ENCODE results near the gene CHST15. TPM values are rescaled to one million over a fixed set of nuclear protein-coding genes. Genes with fewer than 3 reads are reported as not detected.
A peak's percentile ranks its signal among the peaks of the same experiment; 100 is the strongest.

Gene CHST15
- total RNA-seq, 1 donor from 2014 or later: 148 TPM

- peaks cover 4% of the 10 kb centered on the region for H3K27me3 Mint-ChIP-seq (ENCODE audit: unreplicated experiment)
These were observed 30.8 kb upstream of the CHST15 start for GRCh38 chr10:124124123-124124768.

GRCh38 chr10:124123156-124123555 is 29.8 kb upstream of the CHST15 start:
- H3K4me1 Mint-ChIP-seq (ENCODE audit: unreplicated experiment): peaks cover 31% of the 10 kb centered on the region
- H3K27me3 Mint-ChIP-seq (ENCODE audit: unreplicated experiment): peaks cover 6% of the 10 kb centered on the region
- DNase-seq (ENCODE audit: low spot score): no peak
- H3K27ac Mint-ChIP-seq (ENCODE audit: unreplicated experiment): no peak overlapping the region
- peaks cover 7% of the 10 kb centered on the region for H3K36me3 Mint-ChIP-seq (ENCODE audit: low read depth, unreplicated experiment)
- peak overlapping the region; percentile 2 for H3K4me3 Mint-ChIP-seq (ENCODE audit: unreplicated experiment)
- TF ChIP-seq, protein P1, sequence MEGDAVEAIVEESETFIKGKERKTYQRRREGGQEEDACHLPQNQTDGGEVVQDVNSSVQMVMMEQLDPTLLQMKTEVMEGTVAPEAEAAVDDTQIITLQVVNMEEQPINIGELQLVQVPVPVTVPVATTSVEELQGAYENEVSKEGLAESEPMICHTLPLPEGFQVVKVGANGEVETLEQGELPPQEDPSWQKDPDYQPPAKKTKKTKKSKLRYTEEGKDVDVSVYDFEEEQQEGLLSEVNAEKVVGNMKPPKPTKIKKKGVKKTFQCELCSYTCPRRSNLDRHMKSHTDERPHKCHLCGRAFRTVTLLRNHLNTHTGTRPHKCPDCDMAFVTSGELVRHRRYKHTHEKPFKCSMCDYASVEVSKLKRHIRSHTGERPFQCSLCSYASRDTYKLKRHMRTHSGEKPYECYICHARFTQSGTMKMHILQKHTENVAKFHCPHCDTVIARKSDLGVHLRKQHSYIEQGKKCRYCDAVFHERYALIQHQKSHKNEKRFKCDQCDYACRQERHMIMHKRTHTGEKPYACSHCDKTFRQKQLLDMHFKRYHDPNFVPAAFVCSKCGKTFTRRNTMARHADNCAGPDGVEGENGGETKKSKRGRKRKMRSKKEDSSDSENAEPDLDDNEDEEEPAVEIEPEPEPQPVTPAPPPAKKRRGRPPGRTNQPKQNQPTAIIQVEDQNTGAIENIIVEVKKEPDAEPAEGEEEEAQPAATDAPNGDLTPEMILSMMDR (IDR thresholded peaks at IDR 0.05; ENCODE audit: unreplicated experiment): no peak
- H3K9me3 Mint-ChIP-seq (ENCODE audit: unreplicated experiment): no peaks in the 10 kb centered on the region

More at GRCh38 chr10:124124123-124124768, 30.8 kb upstream of the CHST15 start:
- Mint-ChIP-seq H3K27ac (ENCODE audit: unreplicated experiment) (no peak overlapping the region), H3K4me1 (ENCODE audit: unreplicated experiment) (peaks cover 22% of the 10 kb centered on the region), H3K4me3 (ENCODE audit: unreplicated experiment) (no peak overlapping the region), H3K9me3 (ENCODE audit: unreplicated experiment) (no peaks in the 10 kb centered on the region), H3K36me3 (ENCODE audit: low read depth, unreplicated experiment) (peaks cover 7% of the 10 kb centered on the region)
- no peak for DNase-seq (ENCODE audit: low spot score)
- TF ChIP-seq, protein P1 (IDR thresholded peaks at IDR 0.05; ENCODE audit: unreplicated experiment): no peak

- Mint-ChIP-seq H3K27ac (ENCODE audit: unreplicated experiment) (peak overlapping the region; percentile 83), H3K4me1 (ENCODE audit: unreplicated experiment) (peaks cover 40% of the 10 kb centered on the region), H3K27me3 (ENCODE audit: unreplicated experiment) (peaks cover 6% of the 10 kb centered on the region), H3K4me3 (ENCODE audit: unreplicated experiment) (peak overlapping the region; percentile 37), H3K36me3 (ENCODE audit: low read depth, unreplicated experiment) (peaks cover 7% of the 10 kb centered on the region), H3K9me3 (ENCODE audit: unreplicated experiment) (no peaks in the 10 kb centered on the region)
- DNase-seq (ENCODE audit: low spot score): no peak
- TF ChIP-seq, protein P1 (IDR thresholded peaks at IDR 0.05; ENCODE audit: unreplicated experiment): no peak
These were observed 28.8 kb upstream of the CHST15 start for GRCh38 chr10:124122211-124122610.

- H3K27me3 Mint-ChIP-seq (ENCODE audit: unreplicated experiment): peaks cover 6% of the 10 kb centered on the region
- H3K9me3 Mint-ChIP-seq (ENCODE audit: unreplicated experiment): no peaks in the 10 kb centered on the region
- peaks cover 47% of the 10 kb centered on the region for H3K4me1 Mint-ChIP-seq (ENCODE audit: unreplicated experiment)
- TF ChIP-seq, protein P1 (IDR thresholded peaks at IDR 0.05; ENCODE audit: unreplicated experiment): no peak
- H3K27ac Mint-ChIP-seq (ENCODE audit: unreplicated experiment): no peak overlapping the region
- H3K36me3 Mint-ChIP-seq (ENCODE audit: low read depth, unreplicated experiment): peaks cover 7% of the 10 kb centered on the region
- H3K4me3 Mint-ChIP-seq (ENCODE audit: unreplicated experiment): no peak overlapping the region
- DNase-seq (ENCODE audit: low spot score): no peak
These were observed 27.1 kb upstream of the CHST15 start for GRCh38 chr10:124120410-124121061.

- TF ChIP-seq, protein P1 (IDR thresholded peaks at IDR 0.05; ENCODE audit: unreplicated experiment): no peak
- Mint-ChIP-seq H3K9me3 (ENCODE audit: unreplicated experiment) (no peaks in the 10 kb centered on the region), H3K27ac (ENCODE audit: unreplicated experiment) (no peak overlapping the region), H3K36me3 (ENCODE audit: low read depth, unreplicated experiment) (peaks cover 7% of the 10 kb centered on the region), H3K27me3 (ENCODE audit: unreplicated experiment) (peaks cover 6% of the 10 kb centered on the region), H3K4me3 (ENCODE audit: unreplicated experiment) (no peak overlapping the region), H3K4me1 (ENCODE audit: unreplicated experiment) (peaks cover 47% of the 10 kb centered on the region)
- DNase-seq (ENCODE audit: low spot score): peak; percentile 80
These were observed 26.5 kb upstream of the CHST15 start for GRCh38 chr10:124119946-124120345.

Data from endothelial cell (in vitro differentiated cells).